Stimulated activated CD4-positive, alpha-beta T cell treated with anti-CD3 and anti-CD28 coated beads, Interleukin-2, amount 100 ng/mL, for 24 hours (primary cell): ENCODE results near the gene PTPRF.
A peak's percentile ranks its signal among the peaks of the same experiment; 100 is the strongest.
"Not testable (repeated sequence)": the region's sequence is repeated elsewhere in the genome, so short reads cannot be mapped to it uniquely, and the experiment has no call there.

Experiments used
- DNase-seq, 2 donors: peaks; one replicate each; pipeline ENCODE4 v3.0.0-alpha.2; 2020

PTPRF gene

GRCh38 chr1:43530483-43531106 lies at the start of gene PTPRF:
Gene PTPRF, plus strand, starts transcription at chr1:43530883. Its CDS starts 14,193 bp downstream, at chr1:43545076.
- DNase-seq = peak; percentile 25 to 57

DNA sequence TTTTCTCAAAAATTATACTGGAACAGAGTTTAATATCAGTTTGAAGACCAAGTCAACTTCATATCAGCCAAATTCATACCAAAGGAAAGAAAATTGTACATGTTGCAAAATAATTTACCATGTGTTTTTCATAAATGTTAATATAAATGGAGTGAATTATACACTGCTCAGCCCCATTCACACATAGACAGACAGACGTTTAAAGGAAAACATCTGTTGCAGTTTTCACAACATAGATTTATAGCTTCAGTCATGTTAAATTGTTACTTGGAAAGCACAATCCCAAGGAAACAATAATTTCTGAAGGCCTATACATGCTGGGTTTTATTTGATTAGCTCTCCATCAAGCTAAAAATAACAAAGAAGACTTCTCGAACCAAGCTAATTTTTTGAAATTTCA lies 49.2 kb upstream of the PTPRF start:
- no peak for DNase-seq

- DNase-seq = no peak
These were observed 48.5 kb upstream of the PTPRF start for GRCh38 chr1:43482215-43482614.

DNA sequence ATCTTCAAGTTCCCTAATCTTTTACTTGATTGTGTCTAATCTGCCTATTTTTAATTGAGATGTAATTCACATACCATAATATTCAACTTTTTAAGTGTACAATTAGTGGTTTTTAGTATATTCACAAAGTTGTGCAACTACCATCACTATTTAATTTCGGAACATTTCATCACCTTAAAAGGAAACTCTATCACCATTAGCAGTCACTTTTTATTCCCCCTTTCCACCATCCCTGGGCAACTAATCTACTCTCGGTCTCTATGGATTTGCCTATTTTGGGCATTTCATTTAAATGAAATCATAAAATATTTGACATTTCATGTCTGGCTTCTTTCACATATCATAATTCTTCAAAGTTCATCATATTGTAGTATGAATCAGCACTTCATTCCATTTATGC lies 46.3 kb upstream of the PTPRF start:
- no peak for DNase-seq

GRCh38 chr1:43488165-43488564 lies 42.5 kb upstream of the PTPRF start:
- DNase-seq = no peak

DNA sequence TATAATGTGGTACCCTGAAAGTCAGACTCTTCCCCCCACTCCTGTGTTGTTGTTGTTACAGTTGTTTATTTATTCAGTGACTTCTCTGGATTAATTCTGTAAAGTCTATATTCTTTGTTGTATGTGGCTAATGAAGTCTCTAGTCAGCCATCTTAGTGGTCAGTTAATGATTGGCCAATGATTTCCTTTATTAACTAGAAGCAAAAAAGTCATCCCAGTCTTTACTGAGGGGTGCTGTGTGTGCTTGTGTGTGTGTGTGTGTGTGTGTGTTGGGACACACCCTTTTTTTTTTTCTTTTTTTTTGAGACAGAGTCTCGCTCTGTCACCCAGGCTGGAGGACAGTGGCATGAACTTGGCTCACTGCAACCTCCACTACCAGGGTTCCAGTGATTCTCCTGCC lies 39.6 kb upstream of the PTPRF start:
- no peak for DNase-seq

- no peak for DNase-seq
These were observed 37.9 kb upstream of the PTPRF start for GRCh38 chr1:43492826-43493225.

- DNase-seq = no peak
These were observed 36.8 kb upstream of the PTPRF start for GRCh38 chr1:43493661-43494450.

- DNase-seq = no peak
These were observed 35.5 kb upstream of the PTPRF start for GRCh38 chr1:43495204-43495603.

DNA sequence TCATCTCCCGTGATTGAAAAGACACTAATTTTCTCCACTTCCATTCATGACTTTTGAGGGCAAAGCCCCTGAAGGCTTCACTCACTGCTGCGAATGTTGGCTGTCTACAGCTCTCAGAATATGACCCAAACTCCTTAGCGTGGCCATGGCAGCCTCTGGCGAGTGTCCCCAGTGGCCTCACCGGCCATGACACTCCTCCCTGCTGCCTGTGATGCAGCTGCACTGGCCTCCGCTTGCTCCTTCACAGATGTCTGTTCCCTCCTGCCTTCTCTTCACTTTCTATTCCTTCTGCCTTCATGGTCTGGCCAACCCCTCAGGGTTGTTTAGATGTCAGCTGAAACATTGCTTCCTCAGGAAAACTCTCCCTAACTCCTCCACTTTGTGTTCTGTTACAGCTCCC lies 30.8 kb upstream of the PTPRF start:
- DNase-seq = no peak

DNA sequence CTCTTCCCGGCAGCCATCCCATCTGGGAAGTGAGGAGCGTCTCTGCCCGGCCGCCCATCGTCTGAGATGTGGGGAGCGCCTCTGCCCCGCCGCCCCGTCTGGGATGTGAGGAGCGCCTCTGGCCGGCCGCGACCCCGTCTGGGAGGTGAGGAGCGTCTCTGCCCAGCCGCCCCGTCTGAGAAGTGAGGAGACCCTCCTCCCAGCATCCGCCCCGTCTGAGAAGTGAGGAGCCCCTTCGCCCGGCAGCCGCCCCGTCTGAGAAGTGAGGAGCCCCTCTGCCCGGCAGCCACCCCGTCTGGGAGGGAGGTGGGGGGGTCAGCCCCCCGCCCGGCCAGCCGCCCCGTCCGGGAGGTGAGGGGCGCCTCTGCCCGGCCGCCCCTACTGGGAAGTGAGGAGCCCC lies 28.9 kb upstream of the PTPRF start:
- not testable (repeated sequence) for DNase-seq

DNA sequence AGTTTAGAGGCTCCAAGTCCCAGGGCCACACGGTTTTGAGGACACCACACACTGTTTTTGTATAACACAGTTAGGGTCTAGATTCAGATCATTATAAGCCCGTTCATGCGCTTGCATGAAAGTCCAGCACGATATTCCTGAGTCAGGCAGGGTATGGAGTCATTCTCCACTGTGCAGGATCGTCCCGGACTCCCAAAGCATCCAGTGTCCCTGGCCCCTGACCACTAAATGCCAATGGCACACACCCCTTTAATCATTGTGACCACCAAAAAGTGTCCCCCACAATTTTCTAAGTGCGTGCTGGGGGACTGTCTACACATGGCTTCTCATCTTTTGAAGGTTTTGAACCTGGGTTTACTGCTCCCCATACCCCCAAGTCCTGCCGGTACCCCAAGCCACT lies 27.1 kb upstream of the PTPRF start:
- DNase-seq = no peak

GRCh38 chr1:43505077-43505780 lies 25.5 kb upstream of the PTPRF start:
- no peak for DNase-seq

DNA sequence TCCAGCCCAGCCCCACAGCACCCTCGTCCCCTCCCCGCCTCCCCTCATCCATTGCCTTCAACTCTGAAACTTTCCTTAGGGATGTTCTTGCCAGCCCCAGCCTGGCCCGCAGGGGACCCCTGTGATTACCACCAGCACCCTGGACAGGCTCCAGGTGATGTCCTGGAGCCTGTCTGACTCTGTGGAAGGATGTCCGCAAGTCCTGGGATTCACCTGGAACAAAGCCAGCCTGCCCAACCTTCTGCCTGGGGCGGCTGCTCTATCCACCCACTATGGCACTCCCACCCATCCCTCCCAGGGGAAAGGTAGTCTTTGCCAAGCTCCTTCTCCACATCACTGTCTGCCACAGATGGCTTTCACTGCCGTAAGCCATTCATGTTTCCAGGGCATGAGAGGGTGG lies 24.4 kb upstream of the PTPRF start:
- DNase-seq = no peak

DNA sequence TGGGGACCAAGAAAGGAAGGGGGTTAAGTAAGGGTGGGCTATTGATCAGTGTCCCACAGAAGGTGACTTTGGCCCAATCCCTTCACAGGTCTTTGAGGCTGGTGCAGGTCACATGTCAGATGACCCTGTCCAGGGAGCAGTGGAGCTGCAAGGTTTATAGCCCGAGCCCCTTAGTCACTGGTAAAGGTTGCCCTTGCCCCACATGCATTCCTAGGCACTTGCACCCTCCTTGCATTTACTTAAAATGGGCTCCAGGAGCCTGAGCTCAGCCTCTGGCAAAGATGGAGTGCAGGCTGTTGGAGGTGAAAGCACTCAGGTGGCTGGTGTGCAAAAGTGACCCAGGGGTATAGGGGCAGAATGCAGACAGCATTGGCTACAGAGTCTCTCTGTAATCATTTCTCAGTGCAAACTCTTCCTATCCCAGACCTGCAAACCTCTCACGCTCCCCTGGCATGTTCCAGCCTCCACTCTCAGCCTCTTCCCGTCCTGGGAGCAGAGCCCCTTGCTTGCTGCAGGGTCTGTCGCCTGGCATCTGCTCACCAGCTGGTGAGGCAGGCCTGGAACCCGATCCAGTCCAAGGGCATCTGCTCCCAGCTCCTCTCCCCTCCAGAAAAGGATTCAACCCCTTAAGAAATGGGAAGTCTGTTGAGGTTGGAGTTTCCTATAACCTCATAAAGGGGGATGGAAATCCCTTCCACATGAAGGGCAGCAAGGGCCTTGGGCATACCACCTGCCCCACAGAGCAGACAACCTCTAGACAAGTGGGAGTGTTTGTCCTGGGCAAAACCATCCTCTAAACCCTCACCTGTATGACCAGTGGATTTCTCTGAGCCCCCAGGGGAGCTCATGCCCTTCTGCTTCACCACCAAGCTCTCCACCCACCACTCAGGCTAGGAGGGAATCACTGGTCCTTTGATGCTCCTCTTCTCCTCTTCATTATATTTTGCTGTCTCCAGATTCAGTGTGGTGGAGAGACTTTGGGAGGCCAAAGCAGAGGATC lies 23.1 kb upstream of the PTPRF start:
- DNase-seq = no peak

GRCh38 chr1:43509007-43509739 lies 21.5 kb upstream of the PTPRF start:
- DNase-seq = no peak

- DNase-seq = peak in 1 of 2 donors; percentile 34
These were observed 20.8 kb upstream of the PTPRF start for GRCh38 chr1:43509740-43510375.

- DNase-seq = no peak
These were observed 20.1 kb upstream of the PTPRF start for GRCh38 chr1:43510621-43511020.

- DNase-seq = no peak
These were observed 19.3 kb upstream of the PTPRF start for GRCh38 chr1:43511394-43511793.

DNA sequence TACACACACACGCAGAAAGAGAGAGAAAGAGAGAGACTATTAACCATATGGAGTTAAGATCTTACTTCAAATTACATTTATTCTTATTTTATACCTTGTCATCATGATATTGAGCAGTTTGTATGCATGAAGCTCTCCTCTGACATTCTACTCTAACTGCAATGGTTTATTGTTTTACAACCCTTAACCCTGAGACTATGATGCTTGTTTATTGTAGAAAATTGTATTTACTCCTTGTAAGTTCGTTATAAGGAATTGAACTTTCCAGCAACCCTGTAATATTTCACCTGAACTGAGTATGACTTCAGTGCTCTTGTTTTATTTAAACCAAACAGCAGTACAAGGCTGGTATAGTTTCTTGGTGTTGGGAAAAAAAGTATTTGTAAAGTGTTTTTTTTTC lies 18.6 kb upstream of the PTPRF start:
- no peak for DNase-seq

- DNase-seq = no peak
These were observed 18.0 kb upstream of the PTPRF start for GRCh38 chr1:43512681-43513080.
